HAP-1 (cell line): Measurements from ENCODE around the gene SLCO1A2.
"Not testable (repeated sequence)": the region's sequence is repeated elsewhere in the genome, so short reads cannot be mapped to it uniquely, and the experiment has no call there.

Source experiments
- DNase-seq, 2 experiments: peaks; one replicate each; pipeline ENCODE4 v3.0.0-alpha.2; 2016 to 2020; ENCODE audit warnings: low spot score in 2 of 2
- H3K27me3 ChIP-seq: fragments of 250-450 bp; sonication (Bioruptor Pico); 2 replicates; pipeline ENCODE4 v1.5.1; 2020; ENCODE audit warnings: low read depth, mild to moderate bottlenecking, moderate library complexity
- H3K36me3 ChIP-seq: fragments of 250-450 bp; sonication (Bioruptor Pico); replicated peaks from 2 replicates; pipeline ENCODE4 v1.5.1; 2020; ENCODE audit warnings: mild to moderate bottlenecking
- H3K4me1 ChIP-seq: fragments of 250-450 bp; sonication (Bioruptor Pico); 2 replicates; pipeline ENCODE4 v1.5.1; 2020; ENCODE audit warnings: mild to moderate bottlenecking
- H3K4me3 ChIP-seq: fragments of 250-450 bp; sonication (Bioruptor Pico); 2 replicates; pipeline ENCODE4 v1.5.1; 2020; ENCODE audit warnings: mild to moderate bottlenecking, moderate library complexity
- H3K9me3 ChIP-seq: fragments of 250-450 bp; sonication (Bioruptor Pico); 2 replicates; pipeline ENCODE4 v1.5.1; 2020; ENCODE audit warnings: mild to moderate bottlenecking, moderate library complexity
- in situ Hi-C: fragments of 300-500 bp; cut with MboI; formaldehyde crosslinking; loops from 3 replicates; pipeline ENCODE4 v1.14.3; 2020; ENCODE audit warnings: low sequenced_read_pairs, inconsistent platforms, mixed read lengths

Gene SLCO1A2

DNA sequence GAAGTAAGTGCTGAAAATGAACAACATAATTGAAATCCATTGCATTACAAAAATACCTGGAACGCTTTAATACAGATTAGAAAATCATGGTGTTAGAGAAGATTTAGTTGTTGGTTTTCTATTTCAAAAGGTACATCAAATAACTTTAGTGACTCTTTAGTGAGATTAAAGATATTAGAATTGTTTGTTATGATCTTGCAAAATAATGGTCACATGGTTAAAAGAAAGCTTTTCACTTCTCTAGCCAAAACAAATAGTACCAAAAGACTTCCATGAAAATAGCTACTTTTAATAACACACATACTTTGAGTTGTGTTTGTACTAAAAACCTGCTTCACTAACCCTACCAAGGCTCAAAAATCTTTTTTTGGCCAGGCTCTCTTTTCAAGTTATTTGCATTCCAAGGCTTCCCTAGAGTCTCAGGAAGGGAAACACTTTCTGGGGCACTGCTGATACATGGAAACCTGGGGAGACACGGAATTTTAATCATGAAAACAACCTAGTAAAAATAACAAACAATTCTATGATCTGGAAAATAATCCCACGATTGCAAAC is at the start of gene SLCO1A2:
TSS of gene SLCO1A2 (minus strand) at position 147 of the 555 bp plus-strand sequence. CDS start 270 bp downstream, outside the sequence.
- in situ Hi-C loops: no loop called here
- no peak for DNase-seq

DNA sequence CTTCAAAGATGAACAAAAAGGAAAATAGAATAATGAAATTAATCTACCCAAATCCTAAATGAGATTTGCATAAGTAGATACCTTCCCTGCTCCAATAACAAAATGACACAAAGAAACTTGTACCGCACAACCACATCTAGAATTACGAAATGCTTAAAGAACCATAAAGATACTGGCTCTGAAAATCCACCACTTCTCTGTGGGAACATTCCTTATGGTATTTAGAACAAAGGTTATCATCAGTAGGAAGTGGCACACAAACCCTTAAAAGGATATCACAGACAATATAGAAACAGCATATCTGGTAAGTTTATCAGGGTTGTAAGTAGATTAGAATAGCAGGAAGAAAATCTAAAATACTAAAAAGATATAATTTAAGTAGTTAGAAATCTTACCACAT is 49.5 kb upstream of the SLCO1A2 start:
- H3K4me1 ChIP-seq: no peaks in the 10 kb centered on the region
- H3K36me3 ChIP-seq: no peaks in the 10 kb centered on the region
- no peak for DNase-seq
- no peak overlapping the region for H3K4me3 ChIP-seq
- H3K9me3 ChIP-seq: no peaks in the 10 kb centered on the region
- in situ Hi-C loops: no loop called here
- H3K27me3 ChIP-seq: no peaks in the 10 kb centered on the region

More for the DNA sequence above, at the start of gene SLCO1A2:
- Histone ChIP-seq H3K4me3 (no peak within 1 kb of the TSS), H3K27me3 (no peaks in the 10 kb centered on the region), H3K36me3 (no peaks in the 10 kb centered on the region), H3K9me3 (no peaks in the 10 kb centered on the region), H3K4me1 (no peaks in the 10 kb centered on the region)

DNA sequence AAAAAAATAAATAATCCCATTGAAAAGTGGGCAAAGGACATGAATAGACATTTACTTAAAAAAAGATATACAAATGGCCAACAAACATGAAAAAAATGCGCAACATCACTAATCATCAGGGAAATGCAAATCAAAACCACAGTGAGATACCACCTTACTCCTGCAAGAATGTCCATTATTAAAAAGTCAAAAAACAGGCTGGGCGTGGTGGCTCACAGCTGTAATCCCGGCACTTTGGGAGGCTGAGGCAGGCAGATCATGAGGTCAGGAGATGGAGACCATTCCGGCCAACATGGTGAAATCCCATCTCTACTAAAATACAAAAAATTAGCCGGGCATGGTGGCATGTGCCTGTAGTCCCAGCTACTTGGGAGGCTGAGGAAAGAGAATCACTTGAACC is 46.6 kb upstream of the SLCO1A2 start:
- in situ Hi-C loops, H3K9me3 ChIP-seq, H3K36me3 ChIP-seq, H3K4me3 ChIP-seq, H3K4me1 ChIP-seq, H3K27me3 ChIP-seq, DNase-seq: not testable (repeated sequence)

DNA sequence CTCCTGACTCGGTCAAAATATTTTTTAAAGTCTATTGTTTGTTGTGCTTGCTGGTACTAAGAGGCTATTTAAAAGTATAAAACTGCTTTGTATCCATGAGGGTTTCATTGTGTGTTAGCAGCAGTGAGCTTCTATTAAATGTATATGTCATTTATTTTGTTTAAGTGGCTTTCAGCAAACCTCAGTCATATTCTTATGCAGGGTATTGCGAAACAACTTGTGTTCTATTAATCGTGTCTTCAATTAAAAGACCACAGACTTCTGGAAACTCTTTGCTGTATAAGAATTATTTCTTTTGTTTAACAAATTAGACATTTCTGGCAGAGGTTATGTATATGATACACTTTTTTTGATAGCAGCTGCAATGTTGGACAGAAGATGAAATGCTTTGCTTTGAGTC is 44.5 kb upstream of the SLCO1A2 start:
- Histone ChIP-seq H3K9me3 (no peaks in the 10 kb centered on the region), H3K27me3 (no peaks in the 10 kb centered on the region), H3K4me3 (no peak overlapping the region), H3K4me1 (no peaks in the 10 kb centered on the region; the same call in 1 of the 2 replicates), H3K36me3 (no peaks in the 10 kb centered on the region)
- in situ Hi-C loops: no loop called here
- peak in 1 of 2 experiments; percentile 28 for DNase-seq

DNA sequence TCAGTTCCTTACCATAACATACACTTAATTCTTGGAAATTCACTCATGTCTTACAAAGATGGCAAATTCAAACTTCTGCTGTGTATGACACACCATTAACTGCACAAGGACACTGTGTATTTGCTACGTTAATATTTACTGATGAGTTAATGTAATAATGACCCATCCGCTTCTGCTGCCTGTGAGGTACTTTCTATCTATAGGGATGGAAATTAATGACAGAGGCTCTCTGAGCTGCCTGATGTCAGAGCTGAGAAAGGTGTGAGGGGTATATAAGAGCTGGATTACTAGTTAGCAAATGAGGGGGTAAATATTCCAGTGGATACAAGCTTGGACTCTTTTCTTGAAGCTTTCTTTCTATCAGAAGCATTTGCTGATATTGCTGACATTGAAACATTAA is 37.9 kb upstream of the SLCO1A2 start, which contains the start of gene IAPP:
TSS of gene IAPP (plus strand) at position 301 of the 400 bp plus-strand sequence. CDS start 450 bp downstream, outside the sequence.
- no peaks in the 10 kb centered on the region for H3K4me1 ChIP-seq
- in situ Hi-C loops: no loop called here
- DNase-seq: no peak
- H3K27me3 ChIP-seq: no peaks in the 10 kb centered on the region
- no peaks in the 10 kb centered on the region for H3K9me3 ChIP-seq
- no peak within 1 kb of the TSS for H3K4me3 ChIP-seq
- H3K36me3 ChIP-seq: no peaks in the 10 kb centered on the region

GRCh38 chr12:21370845-21371449 is 36.2 kb upstream of the SLCO1A2 start:
- in situ Hi-C loops: no loop called here
- no peaks in the 10 kb centered on the region for H3K9me3 ChIP-seq
- peak in 1 of 2 experiments; percentile 8 for DNase-seq
- H3K4me1 ChIP-seq: no peaks in the 10 kb centered on the region; the same call in 1 of the 2 replicates
- no peak overlapping the region for H3K4me3 ChIP-seq
- no peaks in the 10 kb centered on the region for H3K36me3 ChIP-seq
- no peaks in the 10 kb centered on the region for H3K27me3 ChIP-seq

DNA sequence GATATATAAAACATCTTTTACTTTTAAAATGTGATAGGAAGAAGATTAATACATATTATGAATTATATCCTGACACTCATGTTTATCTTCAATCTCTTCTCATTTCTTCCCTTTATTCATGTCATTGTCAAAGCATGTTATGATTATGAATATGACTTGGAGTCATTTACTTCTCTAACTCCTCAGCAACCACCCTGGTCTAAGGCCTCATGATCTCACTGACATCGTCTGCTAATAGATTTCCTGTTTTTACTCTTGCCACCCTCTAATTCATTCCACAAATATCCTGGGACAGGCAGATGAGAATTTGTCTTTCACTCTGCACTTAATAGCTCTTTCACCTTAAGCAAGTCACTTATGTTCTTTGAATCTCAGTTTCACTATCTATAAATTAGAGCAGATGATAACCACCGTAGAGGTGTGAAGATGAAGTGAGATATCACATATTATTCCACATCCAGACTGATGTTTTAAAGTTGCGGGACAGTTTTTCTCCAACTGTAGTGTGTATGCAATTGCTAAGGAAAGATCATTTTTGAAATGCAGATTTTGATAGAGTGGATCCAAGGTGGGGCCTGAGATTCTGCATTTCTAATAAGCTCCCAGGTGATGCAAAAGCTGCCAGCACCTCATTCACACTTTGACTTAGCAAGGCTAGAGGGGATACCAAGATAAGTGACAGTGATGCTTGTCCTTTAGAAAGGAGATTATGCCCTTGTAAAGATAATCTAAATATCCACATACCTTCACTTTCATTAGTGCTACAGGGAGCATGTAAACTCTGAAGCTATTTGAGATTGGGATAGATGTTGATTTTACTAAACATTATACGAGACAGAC is 34.6 kb upstream of the SLCO1A2 start:
- Histone ChIP-seq H3K9me3 (no peaks in the 10 kb centered on the region), H3K36me3 (no peaks in the 10 kb centered on the region), H3K4me1 (no peaks in the 10 kb centered on the region; the same call in 1 of the 2 replicates), H3K4me3 (no peak overlapping the region), H3K27me3 (no peaks in the 10 kb centered on the region)
- in situ Hi-C loops: no loop called here
- DNase-seq: no peak

GRCh38 chr12:21360632-21361031 is 25.9 kb upstream of the SLCO1A2 start:
- H3K27me3 ChIP-seq, H3K9me3 ChIP-seq, H3K4me1 ChIP-seq, DNase-seq, in situ Hi-C loops, H3K4me3 ChIP-seq, H3K36me3 ChIP-seq: not testable (repeated sequence)

DNA sequence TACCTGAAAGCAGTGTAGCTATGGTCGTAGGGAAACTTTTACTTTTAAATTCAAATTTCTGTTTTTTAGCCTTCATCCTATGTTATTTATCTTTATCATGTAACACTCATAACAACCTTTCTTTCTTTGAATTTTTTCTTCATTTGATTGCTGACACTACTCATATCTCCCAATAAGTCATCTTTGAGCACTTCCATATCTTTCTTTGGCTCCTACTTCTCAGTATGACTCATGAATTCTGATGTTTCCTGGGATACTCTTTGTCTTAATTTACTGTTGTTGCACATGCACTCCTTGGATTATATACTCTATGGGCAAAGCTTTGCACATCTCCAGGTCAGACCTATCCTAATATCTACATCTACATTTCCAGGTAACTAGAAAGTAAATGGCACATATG is 19.9 kb upstream of the SLCO1A2 start:
- no peaks in the 10 kb centered on the region for H3K27me3 ChIP-seq
- no peak overlapping the region for H3K4me3 ChIP-seq
- no peaks in the 10 kb centered on the region for H3K9me3 ChIP-seq
- no peaks in the 10 kb centered on the region for H3K4me1 ChIP-seq
- H3K36me3 ChIP-seq: no peaks in the 10 kb centered on the region
- DNase-seq: no peak
- in situ Hi-C loops: no loop called here

- in situ Hi-C loops: no loop called here
- H3K27me3 ChIP-seq: no peaks in the 10 kb centered on the region
- DNase-seq: no peak
- no peaks in the 10 kb centered on the region for H3K9me3 ChIP-seq
- H3K4me3 ChIP-seq: no peak overlapping the region
- H3K36me3 ChIP-seq: no peaks in the 10 kb centered on the region
- no peaks in the 10 kb centered on the region for H3K4me1 ChIP-seq
These were observed 19.2 kb upstream of the SLCO1A2 start for GRCh38 chr12:21353948-21354347.

DNA sequence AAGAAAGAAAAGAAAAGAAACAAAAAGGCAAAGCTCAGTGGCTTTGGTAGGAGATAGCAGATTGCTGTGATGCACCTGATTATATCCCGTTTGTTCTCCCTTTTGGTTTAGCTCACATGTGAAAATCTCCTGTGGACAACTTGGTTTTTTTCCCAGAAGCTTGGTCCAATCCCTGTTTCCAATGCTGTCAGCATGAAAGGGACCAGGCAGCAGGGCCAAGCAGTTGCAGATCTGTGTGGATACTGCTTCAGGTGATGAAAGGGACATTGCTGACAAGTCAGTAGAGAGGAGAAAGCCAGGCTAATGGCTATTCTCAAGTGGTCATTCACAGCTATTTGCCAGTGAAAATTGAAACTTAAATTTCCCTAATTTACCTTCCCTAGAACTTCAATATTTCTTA is 18.8 kb upstream of the SLCO1A2 start:
- H3K27me3 ChIP-seq: no peaks in the 10 kb centered on the region
- no peaks in the 10 kb centered on the region for H3K4me1 ChIP-seq
- DNase-seq: no peak
- in situ Hi-C loops: no loop called here
- H3K4me3 ChIP-seq: no peak overlapping the region
- H3K9me3 ChIP-seq: no peaks in the 10 kb centered on the region
- H3K36me3 ChIP-seq: no peaks in the 10 kb centered on the region

DNA sequence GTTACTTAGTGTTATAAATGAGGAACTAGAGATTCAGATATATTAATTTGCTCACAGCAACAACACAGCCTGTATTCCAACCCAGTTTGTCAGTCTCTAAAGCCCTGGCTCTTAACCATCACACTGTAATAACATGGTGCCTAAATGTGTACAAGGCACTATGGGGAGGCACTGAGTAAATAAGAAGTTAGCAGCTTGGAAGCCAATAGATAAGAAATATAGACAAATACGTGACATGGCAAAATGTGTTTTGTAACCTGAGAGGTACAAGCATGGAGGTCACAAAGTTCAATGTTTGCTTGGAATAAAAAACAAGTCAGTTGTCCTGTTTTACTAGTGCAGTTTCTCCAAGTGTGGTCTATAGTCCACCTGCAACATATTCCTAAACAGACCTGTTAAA is 16.3 kb upstream of the SLCO1A2 start:
- no peaks in the 10 kb centered on the region for H3K36me3 ChIP-seq
- no peaks in the 10 kb centered on the region for H3K9me3 ChIP-seq
- in situ Hi-C loops: no loop called here
- H3K27me3 ChIP-seq: no peaks in the 10 kb centered on the region
- H3K4me3 ChIP-seq: no peak overlapping the region
- DNase-seq: no peak
- no peaks in the 10 kb centered on the region for H3K4me1 ChIP-seq

- DNase-seq: no peak
- H3K4me3 ChIP-seq: no peak overlapping the region
- no peaks in the 10 kb centered on the region for H3K9me3 ChIP-seq
- in situ Hi-C loops: no loop called here
- H3K4me1 ChIP-seq: peaks cover 7% of the 10 kb centered on the region; the same call in 1 of the 2 replicates
- no peaks in the 10 kb centered on the region for H3K27me3 ChIP-seq
- no peaks in the 10 kb centered on the region for H3K36me3 ChIP-seq
These were observed 12.0 kb upstream of the SLCO1A2 start for GRCh38 chr12:21346542-21347205.
